Suprapubic skin (tissue), 4 donors: ENCODE data around the gene TMCO4. TPM values are rescaled to one million over a fixed set of nuclear protein-coding genes. Genes with fewer than 3 reads are reported as not detected.

Experiments
- DNase-seq, 2 donors: peaks; one replicate each; pipeline ENCODE4 v3.0.0-alpha.2; 2019; ENCODE audit warnings: low spot score in 2 of 2
- H3K27ac ChIP-seq: fragments of 200-600 bp; sonication (generic); one replicate; pipeline ENCODE4 v1.5.1; 2019
- H3K27me3 ChIP-seq: fragments of 200-600 bp; sonication (generic); one replicate; pipeline ENCODE4 v1.5.1; 2019
- H3K36me3 ChIP-seq: fragments of 200-600 bp; sonication (generic); one replicate; pipeline ENCODE4 v1.5.1; 2019
- H3K4me1 ChIP-seq: fragments of 200-600 bp; sonication (generic); one replicate; pipeline ENCODE4 v1.5.1; 2019
- H3K4me3 ChIP-seq: fragments of 200-600 bp; sonication (generic); one replicate; pipeline ENCODE4 v1.5.1; 2019; ENCODE audit warnings: mild to moderate bottlenecking
- H3K9me3 ChIP-seq: fragments of 200-600 bp; sonication (generic); one replicate; pipeline ENCODE4 v1.5.1; 2019
- EP300 ChIP-seq: sonication (generic); formaldehyde crosslinking; IDR thresholded peaks from one replicate; pipeline ENCODE4 v1.6.1; 2017; ENCODE audit warnings: antibody characterized with exemption
- POLR2A ChIP-seq, 2 donors: fragments of 450-650 bp; IDR thresholded peaks; one replicate each; pipeline ENCODE4 v1.6.1; 2017; ENCODE audit warnings: antibody characterized with exemption in 2 of 2, mild to moderate bottlenecking in 2 of 2, moderate library complexity in 2 of 2
- POLR2AphosphoS5 ChIP-seq, 3 donors: sonication (generic); formaldehyde crosslinking; IDR thresholded peaks; one replicate each; pipeline ENCODE4 v1.6.1; 2017; ENCODE audit warnings: antibody characterized with exemption in 3 of 3
- WGBS: methylation state at CpG from one replicate; pipeline ENCODE4 v1.1.5; 2018; 5-methylcytosine and 5-hydroxymethylcytosine counted together
- total RNA-seq, 4 donors: library from RNA; depleted of rRNA; stranded (reverse); fragments of >200 nt; gene quantifications; one replicate each; pipeline ENCODE4 v1.1.0, GENCODE V29; 2016
- TF ChIP-seq, protein P1 (sequence below), 2 donors: fragments of 200-600 bp in 1 of 2; fragments of 450-650 bp in 1 of 2; sonication (generic) in 1 of 2; IDR thresholded peaks; one replicate each; pipeline ENCODE4 v1.5.1; 2016 to 2019; ENCODE audit warnings: antibody characterized with exemption in 2 of 2, mild to moderate bottlenecking in 1 of 2, moderate library complexity in 1 of 2

Gene TMCO4
- total RNA-seq, 4 donors from 2014 or later: 11.6 to 23.8 (median 15.0) TPM

DNA sequence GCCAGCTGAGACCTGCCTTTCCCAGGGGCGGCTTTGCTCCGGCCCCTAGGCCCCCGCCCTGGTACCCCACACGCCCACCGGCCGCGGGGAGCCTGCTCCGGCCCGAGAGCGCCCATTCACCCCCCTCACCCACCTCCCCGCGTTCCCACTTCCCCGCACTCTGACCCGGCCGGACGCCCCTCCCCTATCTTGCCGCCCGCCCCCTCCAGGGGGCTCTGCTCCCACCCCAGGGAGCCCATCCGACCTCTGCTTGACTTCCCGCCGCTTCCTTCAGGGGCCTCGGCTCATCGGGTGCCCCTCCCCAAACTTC, 134.6 kb downstream of the TMCO4 start:
- TF ChIP-seq POLR2A (IDR thresholded peaks at IDR 0.05) (no peak), POLR2AphosphoS5 (IDR thresholded peaks at IDR 0.05) (no peak)
- TF ChIP-seq, protein P1, sequence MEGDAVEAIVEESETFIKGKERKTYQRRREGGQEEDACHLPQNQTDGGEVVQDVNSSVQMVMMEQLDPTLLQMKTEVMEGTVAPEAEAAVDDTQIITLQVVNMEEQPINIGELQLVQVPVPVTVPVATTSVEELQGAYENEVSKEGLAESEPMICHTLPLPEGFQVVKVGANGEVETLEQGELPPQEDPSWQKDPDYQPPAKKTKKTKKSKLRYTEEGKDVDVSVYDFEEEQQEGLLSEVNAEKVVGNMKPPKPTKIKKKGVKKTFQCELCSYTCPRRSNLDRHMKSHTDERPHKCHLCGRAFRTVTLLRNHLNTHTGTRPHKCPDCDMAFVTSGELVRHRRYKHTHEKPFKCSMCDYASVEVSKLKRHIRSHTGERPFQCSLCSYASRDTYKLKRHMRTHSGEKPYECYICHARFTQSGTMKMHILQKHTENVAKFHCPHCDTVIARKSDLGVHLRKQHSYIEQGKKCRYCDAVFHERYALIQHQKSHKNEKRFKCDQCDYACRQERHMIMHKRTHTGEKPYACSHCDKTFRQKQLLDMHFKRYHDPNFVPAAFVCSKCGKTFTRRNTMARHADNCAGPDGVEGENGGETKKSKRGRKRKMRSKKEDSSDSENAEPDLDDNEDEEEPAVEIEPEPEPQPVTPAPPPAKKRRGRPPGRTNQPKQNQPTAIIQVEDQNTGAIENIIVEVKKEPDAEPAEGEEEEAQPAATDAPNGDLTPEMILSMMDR (IDR thresholded peaks at IDR 0.05): no peak
- Histone ChIP-seq H3K36me3 (no peaks in the 10 kb centered on the region), H3K27ac (no peak overlapping the region), H3K27me3 (peaks cover 54% of the 10 kb centered on the region), H3K4me3 (peak overlapping the region; percentile 45), H3K9me3 (no peaks in the 10 kb centered on the region), H3K4me1 (peaks cover 17% of the 10 kb centered on the region)
- no peak for DNase-seq
- 0% methylated on average over 4 of the region's 23 CpGs for WGBS

DNA sequence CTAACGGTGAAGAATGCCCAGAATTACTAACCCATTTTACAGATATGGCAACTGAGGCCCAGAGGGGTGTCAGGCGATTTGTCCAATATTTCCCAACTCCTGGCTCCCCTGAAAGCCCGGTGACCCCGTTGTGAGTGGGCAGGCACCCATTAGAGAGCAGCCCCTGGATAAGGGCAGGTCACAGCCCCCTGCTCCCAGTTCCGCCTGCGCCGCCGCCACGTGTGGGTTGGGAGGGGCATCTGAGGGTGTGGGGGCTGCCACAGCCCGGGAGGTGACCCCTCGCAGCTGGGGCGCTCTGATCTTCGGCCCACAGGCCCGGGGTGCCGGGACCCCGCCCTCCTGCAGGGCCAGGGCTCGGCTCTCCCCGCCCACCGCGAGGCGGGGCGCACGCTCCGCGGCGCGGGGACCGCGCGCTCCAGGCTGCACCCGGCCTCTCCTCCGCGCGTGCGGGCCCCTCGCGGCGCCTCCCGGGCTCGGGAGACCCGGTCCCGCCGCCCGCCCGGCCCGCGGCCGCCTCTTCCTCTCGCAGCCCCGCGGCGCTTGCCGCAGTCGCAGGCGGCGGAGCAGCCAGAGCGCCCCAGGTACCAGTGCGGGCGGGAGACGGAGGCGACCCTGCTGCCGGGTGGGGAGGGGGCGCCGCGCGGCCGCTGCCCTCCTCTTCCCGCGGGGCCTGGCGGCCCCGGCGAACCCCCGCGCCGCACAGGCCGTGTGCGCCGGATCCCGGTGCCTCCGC, 135.1 kb downstream of the TMCO4 start, which contains the start of gene HTR6:
Gene HTR6, plus strand, starts transcription at position 423 of the 733 bp plus-strand sequence. CDS start 879 bp downstream, outside the sequence.
- DNase-seq: no peak
- Histone ChIP-seq H3K27ac (no peak within 1 kb of the TSS), H3K4me1 (peaks cover 18% of the 10 kb centered on the region), H3K36me3 (no peaks in the 10 kb centered on the region), H3K4me3 (peak within 1 kb of the TSS; percentile 45), H3K27me3 (peaks cover 53% of the 10 kb centered on the region), H3K9me3 (no peaks in the 10 kb centered on the region)
- no peak for TF ChIP-seq EP300
- TF ChIP-seq, protein P1 (IDR thresholded peaks at IDR 0.05): no peak
- TF ChIP-seq POLR2AphosphoS5 (IDR thresholded peaks at IDR 0.05): no peak
- no peak for TF ChIP-seq POLR2A (IDR thresholded peaks at IDR 0.05)
- WGBS: 4% methylated on average over 15 of the region's 80 CpGs

GRCh38 chr1:19662313-19662712, 137.4 kb downstream of the TMCO4 start:
- WGBS: 47% methylated on average over 3 of the region's 3 CpGs
- H3K27me3 ChIP-seq: peaks cover 42% of the 10 kb centered on the region

GRCh38 chr1:19661721-19662228, 137.9 kb downstream of the TMCO4 start:
- WGBS: 9% methylated on average over 9 of the region's 9 CpGs
- TF ChIP-seq EP300: no peak
- TF ChIP-seq, protein P1 (IDR thresholded peaks at IDR 0.05): peak; percentile 50 to 67
- TF ChIP-seq POLR2AphosphoS5 (IDR thresholded peaks at IDR 0.05): no peak
- no peak for TF ChIP-seq POLR2A (IDR thresholded peaks at IDR 0.05)

More at GRCh38 chr1:19662313-19662712, 137.4 kb downstream of the TMCO4 start:
- Histone ChIP-seq H3K4me3 (no peak overlapping the region), H3K9me3 (no peaks in the 10 kb centered on the region), H3K4me1 (peaks cover 20% of the 10 kb centered on the region), H3K36me3 (peaks cover 13% of the 10 kb centered on the region), H3K27ac (no peak overlapping the region)
- no peak for TF ChIP-seq EP300
- no peak for TF ChIP-seq POLR2A (IDR thresholded peaks at IDR 0.05)
- TF ChIP-seq POLR2AphosphoS5 (IDR thresholded peaks at IDR 0.05): no peak
- TF ChIP-seq, protein P1 (IDR thresholded peaks at IDR 0.05): no peak
- DNase-seq: no peak

GRCh38 chr1:19658186-19658585, 141.5 kb downstream of the TMCO4 start:
- H3K27ac ChIP-seq: no peak overlapping the region
- H3K9me3 ChIP-seq: no peaks in the 10 kb centered on the region
- H3K4me3 ChIP-seq: no peak overlapping the region
- 74% methylated on average over 12 of the region's 13 CpGs for WGBS
- H3K4me1 ChIP-seq: peaks cover 16% of the 10 kb centered on the region
- peaks cover 3% of the 10 kb centered on the region for H3K27me3 ChIP-seq
- TF ChIP-seq POLR2AphosphoS5 (IDR thresholded peaks at IDR 0.05): no peak
- TF ChIP-seq, protein P1 (IDR thresholded peaks at IDR 0.05): no peak
- TF ChIP-seq POLR2A (IDR thresholded peaks at IDR 0.05): no peak
- TF ChIP-seq EP300: no peak
- H3K36me3 ChIP-seq: peaks cover 36% of the 10 kb centered on the region
- DNase-seq: no peak

More at GRCh38 chr1:19661721-19662228, 137.9 kb downstream of the TMCO4 start:
- peaks cover 20% of the 10 kb centered on the region for H3K4me1 ChIP-seq
- H3K27ac ChIP-seq: no peak overlapping the region
- no peak overlapping the region for H3K4me3 ChIP-seq
- DNase-seq: no peak
- H3K27me3 ChIP-seq: peaks cover 36% of the 10 kb centered on the region
- H3K9me3 ChIP-seq: no peaks in the 10 kb centered on the region
- H3K36me3 ChIP-seq: peaks cover 18% of the 10 kb centered on the region
